8988T (cell line): ENCODE results near the gene FAM241B.
A peak's percentile ranks its signal among the peaks of the same experiment; 100 is the strongest.

Experiments used
- DNase-seq: peaks from one replicate; pipeline ENCODE4 v3.0.0; 2011

FAM241B gene, protein sequence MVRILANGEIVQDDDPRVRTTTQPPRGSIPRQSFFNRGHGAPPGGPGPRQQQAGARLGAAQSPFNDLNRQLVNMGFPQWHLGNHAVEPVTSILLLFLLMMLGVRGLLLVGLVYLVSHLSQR

GRCh38 chr10:69629897-69630650 lies at the start of gene FAM241B:
Gene FAM241B (plus strand): TSS chr10:69630247. CDS start chr10:69631744, 1,497 bp downstream.
- DNase-seq = peak; percentile 96

DNA sequence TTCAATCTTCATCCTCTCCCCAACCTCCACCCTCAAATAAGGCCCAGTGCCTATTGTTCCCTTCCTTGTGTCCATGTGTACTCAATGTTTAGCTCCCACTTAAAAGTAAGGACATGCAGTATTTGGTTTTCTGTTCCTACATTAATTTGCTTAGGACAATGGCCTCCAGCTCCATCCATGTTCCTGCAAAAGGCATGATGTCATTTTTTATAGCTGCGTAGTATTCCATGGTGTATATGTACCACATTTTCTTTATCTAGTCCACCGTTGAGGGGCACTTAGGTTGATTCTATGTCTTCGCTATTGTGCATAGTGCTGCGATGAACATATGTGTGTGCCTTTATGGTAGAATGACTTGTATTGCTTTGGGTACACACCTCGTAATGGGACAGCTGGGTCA lies 49.6 kb upstream of the FAM241B start:
- no peak for DNase-seq

DNA sequence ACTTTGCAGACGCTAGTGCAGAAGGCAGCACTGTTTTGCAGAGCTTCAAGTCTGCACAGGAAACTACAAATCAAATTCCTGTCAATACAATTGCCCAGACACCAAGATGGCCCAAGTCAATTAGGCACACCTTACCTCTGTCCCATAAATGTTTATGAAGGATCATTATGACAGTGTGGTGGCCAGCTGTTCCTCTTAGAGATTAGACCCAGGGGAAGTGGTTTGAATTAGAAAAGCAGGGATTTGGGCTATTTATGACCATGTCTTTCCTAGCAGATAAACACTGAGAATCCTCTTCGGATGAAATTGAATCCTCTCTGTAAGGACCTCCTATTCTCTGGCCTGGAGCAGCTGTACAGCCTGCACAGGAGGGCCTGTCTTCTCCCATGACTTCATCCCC lies 46.9 kb upstream of the FAM241B start:
- no peak for DNase-seq

DNA sequence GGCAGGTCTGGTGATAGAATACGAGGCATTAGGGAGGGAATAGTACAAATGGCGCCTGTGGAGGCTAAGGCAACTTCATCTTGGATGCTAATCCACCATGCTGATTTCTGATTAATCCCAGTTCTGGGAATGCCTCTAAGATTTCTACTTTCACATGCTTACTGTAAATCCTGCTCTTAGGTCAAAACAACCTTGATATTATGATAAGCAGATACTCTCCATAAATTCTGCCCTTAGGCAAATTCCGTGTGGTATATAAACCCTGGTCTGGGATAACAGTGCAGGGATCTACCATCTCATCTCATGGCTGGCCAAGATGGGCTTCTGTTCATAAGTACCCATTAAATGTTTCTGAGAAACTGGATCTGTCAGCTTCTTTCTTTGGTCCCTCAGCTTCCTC lies 45.4 kb upstream of the FAM241B start:
- no peak for DNase-seq

- DNase-seq = no peak
These were observed 41.7 kb upstream of the FAM241B start for GRCh38 chr10:69588358-69588757.

DNA sequence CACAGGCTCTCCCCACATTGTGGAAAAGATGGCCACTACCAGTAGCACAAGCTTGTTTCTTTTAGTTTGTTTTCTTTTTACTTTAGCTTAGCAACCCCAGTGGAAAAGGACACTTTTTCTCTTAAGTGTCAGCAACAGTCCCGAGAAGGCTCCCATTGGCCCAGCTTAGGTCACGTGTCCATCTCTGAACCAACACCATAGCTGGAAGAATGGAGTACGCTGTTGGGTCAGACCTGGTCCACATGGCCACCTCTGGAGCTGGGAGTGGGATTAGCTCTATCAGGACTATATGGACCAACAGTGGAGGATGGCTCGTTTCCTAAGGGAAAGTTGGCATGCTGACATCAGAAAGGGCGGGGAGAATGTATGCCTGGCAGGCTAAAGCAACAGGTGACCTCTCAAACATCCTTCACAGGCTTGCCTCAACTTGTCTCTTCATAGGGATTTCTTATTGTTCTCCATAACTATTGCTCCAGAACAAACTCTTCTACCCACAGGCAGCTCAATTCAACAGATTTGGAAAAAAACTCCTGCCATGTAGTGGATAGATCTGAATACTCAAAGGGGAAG lies 29.2 kb upstream of the FAM241B start:
- no peak for DNase-seq

GRCh38 chr10:69609077-69609476 lies 21.0 kb upstream of the FAM241B start:
- DNase-seq = no peak

- no peak for DNase-seq
These were observed 17.3 kb upstream of the FAM241B start for GRCh38 chr10:69612760-69613159.

DNA sequence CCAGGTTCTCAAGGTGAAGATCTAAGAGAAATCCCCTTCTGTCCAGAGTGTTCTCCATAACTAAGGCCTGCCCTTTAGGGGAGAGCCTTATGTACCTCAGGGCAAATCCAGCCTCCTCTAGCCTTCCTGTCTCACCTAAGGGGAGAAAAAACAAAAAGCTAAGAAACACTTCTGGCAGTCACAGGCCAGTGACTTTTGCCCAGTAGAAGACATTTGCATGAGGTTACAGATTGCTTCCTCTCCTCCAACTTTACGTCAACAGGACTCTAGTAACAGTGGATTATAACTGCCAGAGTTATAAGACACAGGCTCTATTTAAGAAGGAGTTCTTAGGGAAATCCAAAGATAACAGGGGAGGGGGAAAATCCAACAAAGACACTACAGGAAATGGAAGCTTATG lies 15.9 kb upstream of the FAM241B start:
- DNase-seq = no peak

DNA sequence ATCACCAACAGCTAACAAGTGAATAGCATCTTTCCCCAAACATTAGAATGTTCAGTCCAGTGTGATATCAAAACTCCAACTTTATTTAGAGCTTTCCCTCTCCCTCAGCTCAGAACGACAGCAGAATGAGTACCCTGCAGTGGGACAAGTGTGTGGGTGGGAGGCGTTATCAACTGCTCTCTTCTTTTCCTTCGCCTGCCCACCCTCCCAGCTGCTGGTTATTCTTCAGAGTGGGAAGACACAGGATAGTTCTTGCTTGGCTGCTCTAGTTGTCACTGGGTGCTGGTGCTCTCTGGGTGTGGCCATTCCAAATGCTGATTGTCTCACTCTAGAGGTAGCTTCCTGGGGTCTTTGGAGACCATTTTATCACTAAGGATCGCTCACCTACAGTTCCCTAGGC lies 13.7 kb upstream of the FAM241B start:
- no peak for DNase-seq

DNA sequence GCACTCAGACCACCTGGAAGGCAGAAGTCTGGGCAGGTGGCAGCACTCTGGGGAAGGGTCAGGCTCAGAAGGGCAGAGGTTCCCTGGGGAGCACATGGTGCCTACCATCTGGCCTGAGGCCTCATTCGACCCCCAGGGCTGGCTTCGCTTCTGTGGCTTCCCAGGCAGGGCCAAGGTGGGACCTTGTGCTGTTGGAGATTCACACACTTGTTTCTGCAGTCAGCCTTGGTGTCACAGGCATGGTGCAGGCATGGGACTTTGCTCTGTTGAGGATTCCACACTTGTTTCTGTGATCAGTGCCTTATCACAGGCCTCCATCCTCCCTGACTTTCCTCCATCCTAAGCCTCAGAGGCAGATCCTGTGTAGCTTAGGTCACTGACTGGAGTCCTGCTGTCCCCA lies 11.3 kb upstream of the FAM241B start:
- DNase-seq = no peak

DNA sequence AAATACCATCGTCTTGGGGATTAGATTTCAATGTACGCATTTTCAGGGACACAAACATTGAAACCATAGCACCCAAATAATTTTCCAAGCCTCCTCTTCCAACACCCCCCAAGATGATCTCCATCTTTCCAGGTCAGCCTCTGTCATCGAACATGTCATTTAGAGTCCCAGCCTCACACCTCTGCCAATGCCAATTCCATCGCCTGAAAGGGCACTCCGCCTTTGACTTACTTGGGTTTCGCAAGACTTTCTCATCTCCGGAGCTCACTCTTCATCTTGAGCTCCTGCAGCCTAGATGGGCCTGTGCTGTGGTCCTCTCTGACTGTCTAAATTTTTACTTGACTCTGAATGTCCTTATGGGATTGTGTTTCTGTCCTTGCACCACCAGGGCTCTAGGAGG lies 10.4 kb upstream of the FAM241B start:
- DNase-seq = no peak

DNA sequence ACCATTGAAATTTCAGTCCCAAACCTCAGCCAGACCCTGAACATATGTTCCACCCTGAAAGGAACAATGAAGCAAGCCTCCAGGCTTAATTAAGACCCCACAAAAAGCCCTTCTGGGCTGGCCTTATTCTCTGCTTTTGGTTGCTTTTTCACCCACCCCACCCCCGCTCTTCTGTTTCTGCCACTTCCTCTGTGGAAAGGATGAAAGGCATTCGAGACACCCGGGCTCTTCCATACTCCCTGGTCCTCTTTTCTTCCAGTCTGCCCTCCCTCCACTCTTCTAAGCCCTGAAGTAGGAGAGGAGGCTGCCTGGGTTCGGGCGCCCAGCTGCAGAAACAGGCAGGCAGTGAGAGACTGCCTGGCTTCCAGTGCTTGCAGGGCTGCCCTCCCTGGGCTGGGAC lies 9.4 kb upstream of the FAM241B start:
- no peak for DNase-seq

DNA sequence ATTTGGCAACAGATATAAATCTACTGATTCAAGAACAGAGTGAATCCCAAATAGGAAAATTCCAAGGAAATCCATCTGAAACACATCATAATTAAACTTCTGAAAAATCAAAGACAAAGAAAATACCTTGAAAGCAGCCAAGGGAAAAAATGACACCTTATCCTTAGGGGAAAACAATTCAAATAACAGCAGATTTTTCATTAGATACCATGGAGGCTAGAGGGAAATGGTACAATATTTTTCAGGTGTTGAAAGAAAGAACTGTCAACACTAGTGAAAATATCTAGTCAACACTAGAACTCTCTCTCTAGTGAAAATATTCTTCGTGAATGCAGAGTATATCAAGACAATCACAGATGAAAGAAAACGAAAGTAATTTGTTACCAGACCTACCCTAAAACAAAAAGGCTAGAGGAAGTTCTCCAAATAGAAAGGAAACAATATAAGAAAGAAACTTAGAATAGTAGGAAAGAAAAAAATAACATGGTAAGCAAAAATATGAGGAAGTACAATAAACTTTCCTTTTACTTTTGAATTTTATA lies 5.7 kb upstream of the FAM241B start:
- no peak for DNase-seq

- no peak for DNase-seq
These were observed 3.2 kb upstream of the FAM241B start for GRCh38 chr10:69626826-69627225.

- no peak for DNase-seq
These were observed 1.2 kb upstream of the FAM241B start for GRCh38 chr10:69628891-69629290.

DNA sequence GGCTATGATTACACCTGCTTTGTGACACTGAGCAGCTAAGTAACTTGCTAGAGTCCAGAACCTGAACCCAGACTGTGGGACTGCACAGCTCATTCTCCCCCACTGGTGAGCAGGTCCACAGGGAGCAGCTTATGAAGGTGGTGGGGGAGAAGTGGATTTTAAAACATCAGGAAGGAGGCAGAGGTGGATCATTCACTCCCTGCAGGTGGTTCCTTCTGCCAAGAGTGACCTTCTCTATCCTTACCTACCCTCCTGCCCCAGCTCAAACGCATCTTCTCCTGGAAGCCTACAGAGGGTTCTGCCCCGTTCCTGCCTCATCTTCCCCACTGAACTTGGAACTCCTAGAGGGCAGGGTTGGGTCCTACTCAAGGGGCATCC lies 539 bp upstream of the FAM241B start:
- DNase-seq = no peak

DNA sequence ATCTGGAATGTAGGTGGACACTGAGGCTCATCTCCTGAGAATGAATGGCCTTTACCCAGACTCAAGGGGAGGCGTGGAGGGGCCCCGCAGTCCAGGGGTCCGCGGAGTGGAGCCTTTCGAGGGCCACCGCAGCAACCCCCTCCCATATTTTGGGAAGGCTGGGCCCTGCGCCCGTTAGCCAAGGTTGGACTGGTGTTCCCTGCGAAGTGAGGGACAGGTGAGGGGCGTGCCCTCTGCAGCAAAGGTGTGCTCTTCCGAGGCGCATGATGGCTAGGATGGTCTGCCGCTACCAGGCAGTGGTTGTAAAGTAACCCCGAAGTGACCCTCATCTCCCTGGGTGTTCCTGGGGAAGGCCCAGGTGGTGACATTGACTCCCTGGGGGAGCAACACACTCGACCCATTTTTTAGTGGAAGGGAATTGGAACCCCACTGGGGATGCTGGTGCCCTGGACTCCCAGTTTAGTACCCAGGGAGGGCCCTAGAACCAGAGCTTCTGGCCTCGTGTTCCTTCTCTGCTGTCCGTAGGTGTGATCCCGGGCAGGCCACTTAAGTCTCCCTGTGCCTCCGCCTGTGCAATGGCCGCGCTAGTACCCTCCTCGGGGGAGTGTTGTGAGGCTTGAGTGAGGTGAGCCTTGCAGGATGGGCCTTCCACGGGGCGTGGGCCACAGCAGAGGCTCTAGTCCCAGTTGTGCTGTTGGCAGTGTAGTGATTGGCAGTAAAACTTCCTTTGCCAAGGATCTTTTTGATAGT lies 779 bp downstream of the FAM241B start:
- DNase-seq = no peak

- no peak for DNase-seq
These were observed 1.5 kb downstream of the FAM241B start for GRCh38 chr10:69631566-69631965.

DNA sequence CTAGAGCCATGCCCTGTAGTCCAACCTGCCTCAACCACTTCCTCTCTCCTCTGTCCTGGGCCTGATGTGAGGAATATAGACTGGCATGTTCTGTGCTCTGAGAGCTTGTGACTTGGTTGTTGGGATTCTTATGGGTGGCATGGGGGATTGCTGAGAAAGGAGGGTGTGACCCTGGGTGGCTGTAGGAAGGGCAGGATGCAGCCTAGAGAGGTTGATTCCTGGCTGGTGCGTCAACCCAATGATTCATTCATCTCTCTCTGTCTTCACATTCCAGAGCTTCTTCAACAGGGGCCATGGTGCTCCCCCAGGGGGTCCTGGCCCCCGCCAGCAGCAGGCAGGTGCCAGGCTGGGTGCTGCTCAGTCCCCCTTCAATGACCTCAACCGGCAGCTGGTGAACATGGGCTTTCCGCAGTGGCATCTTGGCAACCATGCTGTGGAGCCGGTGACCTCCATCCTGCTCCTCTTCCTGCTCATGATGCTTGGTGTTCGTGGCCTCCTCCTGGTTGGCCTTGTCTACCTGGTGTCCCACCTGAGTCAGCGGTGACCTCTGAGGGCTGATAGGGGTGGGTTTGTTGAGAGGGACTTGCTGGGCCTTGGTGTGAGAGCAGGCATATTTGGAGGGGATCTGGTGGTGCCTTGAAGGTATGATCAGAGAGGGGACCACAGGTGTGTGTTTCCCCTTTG lies 2.6 kb downstream of the FAM241B start:
- no peak for DNase-seq

GRCh38 chr10:69633673-69634635 lies 3.9 kb downstream of the FAM241B start:
- no peak for DNase-seq
